HG02981 (cell line): ENCODE measurements around the gene NCKAP5L.
"Not testable (repeated sequence)": the region's sequence is repeated elsewhere in the genome, so short reads cannot be mapped to it uniquely, and the experiment has no call there.

Experiments
- ATAC-seq: cut with Tn5 transposase; IDR thresholded peaks from one replicate; pipeline ENCODE4 v1.9.1; 2021; ENCODE audit warnings: mild to moderate bottlenecking, moderate library complexity; ENCODE audit not compliant: unreplicated experiment

NCKAP5L gene, protein sequence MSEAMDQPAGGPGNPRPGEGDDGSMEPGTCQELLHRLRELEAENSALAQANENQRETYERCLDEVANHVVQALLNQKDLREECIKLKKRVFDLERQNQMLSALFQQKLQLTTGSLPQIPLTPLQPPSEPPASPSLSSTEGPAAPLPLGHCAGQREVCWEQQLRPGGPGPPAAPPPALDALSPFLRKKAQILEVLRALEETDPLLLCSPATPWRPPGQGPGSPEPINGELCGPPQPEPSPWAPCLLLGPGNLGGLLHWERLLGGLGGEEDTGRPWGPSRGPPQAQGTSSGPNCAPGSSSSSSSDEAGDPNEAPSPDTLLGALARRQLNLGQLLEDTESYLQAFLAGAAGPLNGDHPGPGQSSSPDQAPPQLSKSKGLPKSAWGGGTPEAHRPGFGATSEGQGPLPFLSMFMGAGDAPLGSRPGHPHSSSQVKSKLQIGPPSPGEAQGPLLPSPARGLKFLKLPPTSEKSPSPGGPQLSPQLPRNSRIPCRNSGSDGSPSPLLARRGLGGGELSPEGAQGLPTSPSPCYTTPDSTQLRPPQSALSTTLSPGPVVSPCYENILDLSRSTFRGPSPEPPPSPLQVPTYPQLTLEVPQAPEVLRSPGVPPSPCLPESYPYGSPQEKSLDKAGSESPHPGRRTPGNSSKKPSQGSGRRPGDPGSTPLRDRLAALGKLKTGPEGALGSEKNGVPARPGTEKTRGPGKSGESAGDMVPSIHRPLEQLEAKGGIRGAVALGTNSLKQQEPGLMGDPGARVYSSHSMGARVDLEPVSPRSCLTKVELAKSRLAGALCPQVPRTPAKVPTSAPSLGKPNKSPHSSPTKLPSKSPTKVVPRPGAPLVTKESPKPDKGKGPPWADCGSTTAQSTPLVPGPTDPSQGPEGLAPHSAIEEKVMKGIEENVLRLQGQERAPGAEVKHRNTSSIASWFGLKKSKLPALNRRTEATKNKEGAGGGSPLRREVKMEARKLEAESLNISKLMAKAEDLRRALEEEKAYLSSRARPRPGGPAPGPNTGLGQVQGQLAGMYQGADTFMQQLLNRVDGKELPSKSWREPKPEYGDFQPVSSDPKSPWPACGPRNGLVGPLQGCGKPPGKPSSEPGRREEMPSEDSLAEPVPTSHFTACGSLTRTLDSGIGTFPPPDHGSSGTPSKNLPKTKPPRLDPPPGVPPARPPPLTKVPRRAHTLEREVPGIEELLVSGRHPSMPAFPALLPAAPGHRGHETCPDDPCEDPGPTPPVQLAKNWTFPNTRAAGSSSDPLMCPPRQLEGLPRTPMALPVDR (N-terminal part only)

DNA sequence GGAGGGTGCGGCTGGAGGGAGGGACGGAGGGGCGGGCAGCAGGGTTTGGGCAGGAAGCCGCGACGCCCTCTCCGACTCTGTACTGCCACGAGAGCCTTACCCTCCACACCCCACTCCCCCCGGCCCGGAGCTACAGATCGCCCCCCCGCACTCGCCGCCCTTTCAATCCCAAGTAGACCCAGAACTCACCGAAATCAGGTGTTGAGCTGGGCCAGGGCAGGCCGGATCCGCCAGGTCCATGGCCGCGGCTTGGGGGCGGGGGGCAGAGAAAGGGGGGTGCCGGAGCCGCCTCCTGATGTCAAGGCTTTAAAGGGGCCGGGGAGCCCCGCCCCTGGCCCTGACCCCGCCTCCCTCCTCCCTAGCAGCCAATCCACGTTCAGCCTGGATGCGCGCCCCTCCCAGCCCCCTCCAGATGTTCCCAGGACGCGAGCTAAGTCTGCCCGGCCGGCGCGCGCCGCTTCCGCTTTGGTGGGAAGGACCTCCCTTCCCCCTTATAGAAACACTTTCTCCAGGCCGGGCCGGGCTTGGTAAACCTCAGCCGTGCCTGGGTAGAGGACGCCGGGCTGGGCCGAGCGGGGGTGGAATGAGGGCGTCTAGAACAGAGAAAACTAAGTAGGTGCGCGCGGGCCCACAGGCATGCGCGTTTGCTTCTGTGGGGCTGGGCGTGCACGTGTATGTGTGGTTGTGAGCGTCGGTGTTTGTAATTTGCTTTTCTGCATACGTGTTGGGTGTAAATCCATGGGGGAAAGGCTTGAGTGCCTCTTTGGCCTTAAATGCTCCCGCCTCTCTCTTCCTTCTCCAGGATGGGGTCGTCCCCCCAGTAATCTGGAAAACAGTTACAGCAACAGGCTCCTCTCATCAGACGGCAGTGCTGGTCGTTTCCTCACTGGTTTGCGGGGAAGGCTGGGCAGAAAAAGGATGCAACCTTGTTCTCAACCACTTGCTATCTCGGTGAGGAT lies at the start of gene NCKAP5L:
Gene NCKAP5L, minus strand, starts transcription at position 281 of the 959 bp plus-strand sequence. CDS start 24,369 bp downstream, outside the sequence.
- peak; percentile 84 for ATAC-seq

DNA sequence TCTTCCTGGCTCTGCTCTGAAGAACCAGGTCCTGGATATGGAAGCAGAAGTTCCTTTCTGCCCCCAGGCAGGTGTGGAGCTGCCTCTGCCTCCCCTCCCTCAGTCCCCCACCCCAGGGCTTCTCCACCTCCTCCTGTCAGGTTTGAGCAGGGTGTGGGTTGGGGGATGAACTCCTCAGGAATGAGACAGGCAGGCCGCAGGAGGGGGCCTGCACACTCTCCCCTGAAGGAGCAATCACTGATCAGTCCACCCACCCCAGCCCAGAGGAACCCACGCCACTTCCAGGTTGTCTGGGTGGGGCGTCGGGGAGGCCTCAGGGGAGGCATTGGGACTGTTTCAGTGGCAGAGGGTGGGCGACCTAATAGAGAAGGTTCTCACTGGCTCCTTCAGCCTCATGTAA lies 48.9 kb upstream of the NCKAP5L start:
- ATAC-seq: no peak

DNA sequence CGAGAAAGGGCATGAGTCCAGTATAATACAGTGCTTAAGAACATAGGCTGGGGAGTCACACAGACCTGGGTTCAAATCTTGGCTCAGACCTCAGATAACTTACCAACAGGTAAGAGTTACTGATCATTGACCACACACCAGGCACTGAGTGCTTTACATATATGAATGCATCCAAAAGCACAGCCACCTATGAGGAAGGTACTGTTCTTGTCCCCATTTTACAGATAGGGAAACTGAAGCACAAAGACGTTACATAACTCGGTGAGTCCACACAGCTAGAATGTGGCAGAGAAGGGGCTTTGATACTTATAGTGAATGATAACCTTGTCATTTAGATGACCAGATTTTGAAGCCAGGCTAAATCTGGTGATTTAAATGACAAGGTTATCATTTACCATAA lies 47.9 kb upstream of the NCKAP5L start:
- ATAC-seq: no peak

DNA sequence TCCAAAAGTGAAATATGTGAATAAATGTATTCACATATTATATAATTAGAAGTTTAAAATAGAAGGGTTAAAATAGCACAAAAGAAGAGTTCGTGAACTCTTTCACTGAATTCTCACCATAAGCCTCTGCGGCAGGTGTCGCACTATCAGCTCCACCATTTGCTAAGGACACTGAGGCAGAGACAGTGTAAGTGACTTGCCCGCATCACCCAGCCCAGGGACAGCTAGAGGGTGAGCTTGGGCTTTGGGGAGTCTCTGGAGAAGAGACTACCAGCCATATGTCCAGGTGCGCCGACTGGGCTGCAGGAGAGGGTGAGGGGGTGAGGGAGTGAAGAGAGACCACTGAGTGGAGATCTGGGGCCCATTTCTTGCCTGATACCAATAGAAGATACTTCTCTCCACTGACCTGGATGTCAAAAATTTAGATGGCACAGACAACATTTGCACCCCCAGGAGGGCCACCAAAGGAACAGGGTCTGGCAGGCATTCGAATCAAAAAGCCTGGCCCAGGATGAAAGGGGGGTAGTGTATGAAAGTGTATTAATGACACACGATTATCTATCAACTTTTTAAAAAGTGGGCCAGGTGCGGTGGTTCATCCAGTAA lies 47.0 kb upstream of the NCKAP5L start:
- no peak for ATAC-seq

DNA sequence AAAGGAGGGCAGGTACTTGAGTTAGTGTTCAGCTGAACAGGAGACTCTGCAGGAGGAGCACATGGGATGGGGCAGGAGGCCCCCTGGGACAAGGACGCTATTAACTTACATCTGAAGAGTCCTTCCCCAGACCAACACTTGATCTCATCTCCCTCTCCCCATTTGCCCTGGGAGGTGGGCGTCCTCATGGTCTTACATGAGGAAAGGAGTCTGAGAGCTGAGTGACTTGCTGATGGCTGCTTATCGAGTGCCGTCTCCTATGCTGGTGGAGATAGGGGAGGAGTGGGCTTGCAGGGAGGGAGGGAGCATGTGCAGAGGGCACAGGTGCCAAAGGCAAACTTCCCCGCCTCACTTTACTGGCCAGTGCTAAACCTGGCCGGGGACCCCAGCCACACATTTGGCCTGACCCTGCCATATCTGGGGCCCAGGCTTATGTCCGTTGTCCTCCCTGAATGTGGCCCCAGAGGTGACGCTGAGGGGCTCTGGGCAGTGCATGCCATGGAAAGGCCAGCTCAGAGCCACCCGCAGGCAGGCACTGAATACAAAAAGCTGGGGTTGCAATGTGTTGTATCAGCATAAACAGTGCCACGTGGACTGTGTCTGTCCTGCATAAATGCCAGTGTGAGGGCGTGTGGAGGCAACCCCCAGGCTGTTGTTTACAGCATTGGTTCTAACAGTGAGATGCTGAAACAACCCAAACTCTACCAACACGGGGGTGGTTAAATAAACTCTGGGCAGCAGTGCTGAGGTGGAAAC lies 46.1 kb upstream of the NCKAP5L start:
- ATAC-seq: no peak

DNA sequence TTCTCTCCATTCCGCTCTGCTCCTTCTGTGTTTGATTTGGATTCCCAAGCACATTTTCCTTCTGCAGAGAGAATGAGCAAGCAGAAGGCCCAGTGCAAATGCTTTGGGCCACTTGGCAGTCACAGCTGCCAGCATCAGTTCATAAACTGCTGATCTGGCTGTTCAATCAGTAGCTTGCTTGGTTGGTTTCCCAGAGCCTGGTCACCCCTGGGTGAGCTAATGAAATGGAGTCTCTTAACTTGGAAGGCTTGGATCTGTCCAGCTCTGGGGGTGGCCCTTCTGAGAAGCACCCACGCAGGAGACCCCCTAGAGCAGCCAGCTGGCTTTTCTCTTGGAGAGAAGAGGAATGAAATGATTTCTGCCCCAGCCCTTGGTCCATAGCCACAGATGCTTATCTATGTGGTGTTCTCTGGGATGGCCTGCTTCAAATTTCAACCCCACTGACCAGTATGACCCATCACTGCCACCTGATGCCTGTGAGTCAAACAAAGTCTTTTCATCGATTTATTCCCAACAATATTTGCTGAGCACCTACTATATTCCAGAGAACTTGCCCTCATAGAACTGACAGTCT lies 45.2 kb upstream of the NCKAP5L start:
- no peak for ATAC-seq

DNA sequence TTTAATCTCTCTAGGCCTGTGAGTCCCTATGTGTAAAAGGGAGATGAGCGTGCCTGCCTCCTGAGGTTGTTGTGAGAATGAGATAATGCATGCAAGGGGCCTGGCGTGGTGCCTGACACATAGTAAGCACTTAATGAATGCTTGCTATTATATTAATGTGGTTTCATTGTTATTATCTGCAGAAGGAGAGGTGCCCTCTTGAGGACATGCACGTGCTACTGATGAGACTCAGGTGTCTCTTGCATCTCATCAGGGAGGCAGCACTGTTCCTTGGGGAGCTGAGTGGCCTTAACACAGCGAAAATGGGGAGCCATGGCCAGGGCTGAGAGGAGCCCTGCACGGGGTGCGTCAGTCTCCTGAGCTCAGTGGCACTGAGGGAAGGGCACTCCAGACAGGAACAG lies 44.6 kb upstream of the NCKAP5L start:
- no peak for ATAC-seq

DNA sequence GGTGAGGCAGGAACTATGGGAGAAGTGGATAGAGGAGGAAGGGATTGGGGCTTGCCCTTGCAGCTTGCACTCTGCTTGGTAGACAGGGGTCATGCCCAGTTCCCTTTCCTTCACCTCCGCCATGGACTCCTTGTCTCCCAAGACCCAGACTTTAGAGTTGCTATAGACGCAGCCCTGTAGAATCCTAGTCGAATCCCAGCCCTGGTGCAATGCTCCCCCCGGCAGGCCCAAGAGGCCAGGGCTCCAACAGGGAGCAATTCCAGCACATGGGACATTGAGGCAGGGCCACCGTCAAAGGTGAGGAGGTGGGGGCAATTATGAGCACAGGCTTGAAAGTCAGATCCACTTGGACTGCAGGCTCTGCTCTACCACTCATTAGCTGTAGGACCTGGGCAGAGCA lies 44.2 kb upstream of the NCKAP5L start:
- ATAC-seq: no peak

DNA sequence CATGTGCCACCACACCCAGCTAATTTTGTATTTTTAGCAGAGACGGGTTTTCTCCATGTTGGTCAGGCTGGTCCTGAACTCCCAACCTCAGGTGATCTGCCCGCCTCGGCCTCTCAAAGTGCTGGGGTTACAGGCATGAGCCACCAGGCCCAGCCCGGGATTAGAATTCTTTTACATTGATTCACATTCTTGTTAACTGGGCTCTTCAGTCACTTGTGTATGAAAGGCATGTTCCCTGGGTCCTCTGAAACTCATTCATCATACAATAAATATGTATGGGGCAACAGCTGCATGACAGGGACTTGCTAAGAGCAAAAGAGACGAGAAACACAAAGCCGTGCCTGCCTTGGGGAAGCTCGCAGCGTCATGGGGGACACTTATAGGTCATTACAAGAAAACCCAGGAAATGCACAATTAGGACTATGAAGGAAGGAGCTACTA lies 43.6 kb upstream of the NCKAP5L start:
- ATAC-seq: not testable (repeated sequence)

DNA sequence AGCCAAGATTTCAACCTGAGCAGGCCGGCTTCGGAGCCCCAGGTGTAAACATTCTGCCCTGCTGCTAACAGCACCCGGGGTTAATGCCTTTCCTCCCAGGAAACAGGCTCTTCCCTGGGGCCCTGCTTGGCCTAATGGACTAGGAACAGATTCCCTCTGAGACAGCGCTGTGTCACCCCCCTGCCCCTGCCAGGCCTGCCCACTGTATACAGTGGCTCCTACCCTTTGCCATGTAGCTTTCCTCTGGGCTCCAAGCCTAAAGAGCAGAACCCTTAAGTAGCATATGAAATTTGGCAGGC lies 43.0 kb upstream of the NCKAP5L start:
- no peak for ATAC-seq

DNA sequence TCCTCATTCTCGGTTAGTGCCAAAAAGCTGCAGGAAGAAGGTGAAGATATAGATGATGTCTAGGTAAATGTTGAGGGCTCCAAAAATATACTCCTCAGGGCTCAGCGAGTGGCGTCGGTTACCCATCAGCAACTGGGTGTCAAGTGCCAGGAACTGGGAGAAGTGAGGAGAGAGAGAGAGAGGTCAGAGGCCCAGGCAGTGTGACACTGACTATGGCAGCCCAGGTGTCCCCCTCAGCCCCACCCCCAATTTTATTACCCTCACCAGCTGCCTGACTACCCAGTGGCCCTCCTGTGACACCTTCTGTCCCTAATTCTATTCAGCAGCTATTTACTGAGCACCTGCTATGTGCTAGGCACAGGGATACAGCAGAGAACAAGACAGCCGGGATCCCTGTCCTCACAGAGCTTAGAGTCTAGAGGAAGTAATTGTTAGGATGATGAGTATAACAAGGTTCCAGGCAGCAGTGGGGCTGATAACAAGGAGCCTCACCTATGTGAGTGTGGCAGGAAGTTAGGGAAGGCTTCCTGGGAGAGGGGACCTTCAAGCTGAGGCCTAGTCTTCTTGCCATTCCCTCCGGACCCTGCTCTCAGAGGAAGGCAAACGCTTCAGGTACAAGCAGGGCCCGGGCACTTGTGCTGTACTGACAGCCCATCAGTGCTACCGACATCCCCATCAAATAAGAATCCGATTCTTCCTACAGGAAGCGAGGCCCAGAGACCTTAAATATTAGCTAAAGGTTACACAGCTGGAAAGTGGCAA lies 42.5 kb upstream of the NCKAP5L start:
- ATAC-seq: no peak

DNA sequence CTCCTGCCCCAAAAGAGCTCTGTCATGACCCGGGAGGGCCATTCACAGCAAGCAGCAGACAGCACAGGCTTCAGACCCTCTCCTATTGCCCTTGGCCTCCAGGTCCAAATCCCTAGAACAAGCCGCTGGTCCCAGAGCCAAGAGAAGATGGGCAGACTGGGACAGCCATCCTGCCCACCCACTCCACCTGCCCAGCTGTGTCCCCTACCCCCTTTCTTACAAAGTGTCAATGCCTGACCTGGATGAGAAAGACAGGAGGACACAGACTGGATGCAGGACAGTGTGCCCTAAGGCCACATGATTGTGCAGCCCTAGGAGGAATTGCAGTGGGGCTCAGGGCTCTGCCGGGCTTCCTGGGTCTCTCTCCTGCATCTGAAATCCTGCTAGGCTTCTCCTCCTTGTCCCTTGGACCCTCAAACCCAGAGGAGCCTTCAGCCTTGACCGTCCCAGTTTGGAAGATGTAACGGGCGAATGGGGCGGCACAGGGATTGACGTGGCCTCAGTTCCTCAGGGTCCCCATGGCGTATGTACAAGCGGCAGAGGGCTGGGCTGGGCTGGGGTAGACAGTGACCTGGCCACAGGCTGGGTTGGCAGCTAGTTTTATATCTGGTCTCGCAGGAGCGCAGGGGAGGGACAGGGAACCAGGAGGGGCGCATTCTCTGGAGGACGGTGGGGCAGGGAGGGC lies 41.7 kb upstream of the NCKAP5L start:
- ATAC-seq: no peak

DNA sequence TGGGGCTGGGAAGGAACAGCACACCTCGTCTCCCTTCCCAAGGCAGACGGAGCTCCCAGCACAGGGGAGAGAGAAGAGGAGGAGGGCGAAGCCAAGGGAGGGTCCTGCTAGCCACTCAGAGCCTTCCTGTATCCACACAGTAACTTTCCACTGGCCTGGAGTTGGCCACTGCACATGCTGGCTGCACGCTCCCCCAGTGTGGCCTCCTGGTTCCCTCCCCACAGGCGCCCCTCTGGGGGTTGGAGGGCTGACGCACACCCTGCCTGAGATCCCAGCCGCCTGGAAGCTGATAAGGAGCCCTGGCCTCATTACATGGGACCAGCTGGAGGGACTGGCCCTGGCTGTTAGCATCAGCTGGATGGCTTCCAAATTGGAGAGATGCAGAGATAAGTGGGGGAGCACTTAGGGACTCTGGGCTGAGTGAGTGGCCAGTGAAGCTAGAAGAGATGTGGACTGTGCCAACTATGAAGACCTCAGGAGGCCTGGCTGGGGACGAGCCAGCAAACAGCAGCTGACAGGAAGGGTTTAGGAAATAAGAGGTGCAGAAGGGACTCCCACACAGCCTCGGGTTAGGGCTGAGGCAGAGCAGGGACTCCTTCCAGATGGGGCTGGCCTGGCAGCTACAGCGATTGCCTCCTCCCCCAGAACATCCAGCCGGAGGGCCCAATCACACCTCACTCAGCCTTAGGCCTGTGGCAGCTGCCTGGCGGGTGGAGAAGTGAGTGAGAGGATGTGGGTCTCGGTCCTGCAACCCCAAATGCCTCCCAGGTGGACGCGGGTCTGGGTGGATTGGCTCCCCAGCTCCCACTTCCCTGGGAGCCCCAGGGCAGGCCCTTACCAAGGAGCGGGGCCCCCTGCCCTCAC lies 41.0 kb upstream of the NCKAP5L start:
- no peak for ATAC-seq

DNA sequence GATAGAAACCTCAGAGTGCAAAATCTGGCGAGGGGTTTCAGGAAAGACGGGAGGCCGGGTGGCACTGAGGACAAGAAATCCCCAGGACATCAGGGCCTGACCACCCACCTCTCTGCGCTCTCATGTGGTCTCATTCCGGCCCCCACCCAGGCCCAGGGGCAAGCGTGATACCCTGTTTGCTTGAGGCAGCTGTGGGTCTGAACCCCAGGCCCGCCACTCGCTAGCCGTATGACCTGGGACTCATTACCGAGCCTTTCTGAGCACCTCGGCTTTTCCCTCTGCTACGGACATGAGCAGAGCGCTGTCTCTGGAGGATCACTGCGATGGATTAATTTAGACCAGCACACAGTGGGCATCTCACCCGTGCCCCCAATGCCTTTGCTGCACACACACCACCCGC lies 40.2 kb upstream of the NCKAP5L start:
- no peak for ATAC-seq

DNA sequence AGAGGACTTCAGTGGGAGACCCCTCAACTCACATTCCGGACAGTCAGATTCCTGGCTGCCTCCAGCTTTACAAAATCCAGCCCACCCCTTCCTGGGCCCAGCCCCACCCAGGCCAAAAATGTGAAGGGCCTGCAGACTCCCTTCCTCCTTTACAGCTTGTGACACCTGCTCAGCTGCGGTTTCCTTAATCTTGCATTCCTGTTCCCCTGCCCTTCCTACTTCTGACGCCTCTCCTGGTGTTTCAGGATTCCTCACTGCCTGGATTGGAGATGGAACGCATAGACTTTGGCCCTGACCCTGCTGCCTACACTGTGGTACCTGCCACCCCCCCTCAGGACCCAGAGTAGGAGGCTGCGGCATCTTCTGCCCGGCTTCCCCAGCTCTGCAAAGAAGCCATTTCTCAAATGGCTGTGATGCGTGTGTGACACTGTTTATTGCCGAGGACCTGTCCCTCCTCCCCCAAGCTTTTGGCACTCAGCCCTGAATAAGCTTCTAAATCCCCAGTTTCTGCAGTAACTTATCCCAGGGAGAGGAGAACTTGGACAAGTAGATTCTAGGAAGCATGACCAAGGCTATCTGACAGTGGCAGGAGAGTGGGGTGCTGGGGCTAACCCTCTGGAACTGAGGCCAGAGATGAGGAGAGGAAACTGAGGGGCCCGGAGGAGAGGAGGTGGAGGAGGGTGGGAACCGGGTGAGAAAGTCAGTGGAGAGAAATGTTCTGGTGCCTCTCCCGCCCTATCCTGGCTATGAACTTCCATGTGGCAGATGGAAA lies 39.5 kb upstream of the NCKAP5L start:
- no peak for ATAC-seq
